Measurements from ENCODE around the gene DCTPP1. TPM values are rescaled to one million over a fixed set of nuclear protein-coding genes. Genes with fewer than 3 reads are reported as not detected.

The DCTPP1 gene
- total and polyA plus RNA-seq, 2 of the 13 experiments (the other 11 are each of a cell fraction or from before 2014, with no cell fraction given) = 54.8 to 74.4 TPM

GRCh38 chr16:30381291-30382041, 48.4 kb downstream of the DCTPP1 start (continued):
- TF ChIP-seq ZNF3 (CRISPR knock-in tag; IDR thresholded peaks at IDR 0.05) (peak; percentile 80; the same call in 1 of the 2 replicates), MNT (IDR thresholded peaks at IDR 0.05) (no peak), ZFP37 (CRISPR knock-in tag; IDR thresholded peaks at IDR 0.05; ENCODE audit: borderline replicate concordance) (no peak), SALL1 (CRISPR knock-in tag; IDR thresholded peaks at IDR 0.05) (peak; percentile 28; the same call in 1 of the 2 replicates), ZNF615 (CRISPR knock-in tag; IDR thresholded peaks at IDR 0.05; ENCODE audit: borderline replicate concordance) (no peak), CENPT (CRISPR knock-in tag; IDR thresholded peaks at IDR 0.05; ENCODE audit: low read depth) (no peak), ATF7 (IDR thresholded peaks at IDR 0.05) (no peak), ATF7 (CRISPR knock-in tag; IDR thresholded peaks at IDR 0.05) (no peak), NR2F6 (IDR thresholded peaks at IDR 0.05) (peak; percentile 92), NR2F6 (CRISPR knock-in tag; IDR thresholded peaks at IDR 0.05) (peak; percentile 90), KAT8 (CRISPR knock-in tag; IDR thresholded peaks at IDR 0.05) (peak; percentile 35; the same call in 1 of the 2 replicates), ZNF333 (CRISPR knock-in tag; IDR thresholded peaks at IDR 0.05; ENCODE audit: borderline replicate concordance) (peak; percentile 91; the same call in 1 of the 2 replicates), ZNF574 (CRISPR knock-in tag; IDR thresholded peaks at IDR 0.05) (peak; percentile 86; the same call in 1 of the 2 replicates), ZNF274 (CRISPR knock-in tag; IDR thresholded peaks at IDR 0.05) (no peak), ZNF318 (CRISPR knock-in tag; IDR thresholded peaks at IDR 0.05) (0 out of 2 replicates have a peak, but pooled peaks have one; percentile 22), TFAP4 (IDR thresholded peaks at IDR 0.05; ENCODE audit: borderline replicate concordance, low read depth) (peak; percentile 67; the same call in 1 of the 2 replicates), BHLHE40 (IDR thresholded peaks at IDR 0.05; ENCODE audit: low read length) (no peak)

All from HepG2 (cell line).